ENCODE results near the gene PTPRN2.

PTPRN2 gene

DNA sequence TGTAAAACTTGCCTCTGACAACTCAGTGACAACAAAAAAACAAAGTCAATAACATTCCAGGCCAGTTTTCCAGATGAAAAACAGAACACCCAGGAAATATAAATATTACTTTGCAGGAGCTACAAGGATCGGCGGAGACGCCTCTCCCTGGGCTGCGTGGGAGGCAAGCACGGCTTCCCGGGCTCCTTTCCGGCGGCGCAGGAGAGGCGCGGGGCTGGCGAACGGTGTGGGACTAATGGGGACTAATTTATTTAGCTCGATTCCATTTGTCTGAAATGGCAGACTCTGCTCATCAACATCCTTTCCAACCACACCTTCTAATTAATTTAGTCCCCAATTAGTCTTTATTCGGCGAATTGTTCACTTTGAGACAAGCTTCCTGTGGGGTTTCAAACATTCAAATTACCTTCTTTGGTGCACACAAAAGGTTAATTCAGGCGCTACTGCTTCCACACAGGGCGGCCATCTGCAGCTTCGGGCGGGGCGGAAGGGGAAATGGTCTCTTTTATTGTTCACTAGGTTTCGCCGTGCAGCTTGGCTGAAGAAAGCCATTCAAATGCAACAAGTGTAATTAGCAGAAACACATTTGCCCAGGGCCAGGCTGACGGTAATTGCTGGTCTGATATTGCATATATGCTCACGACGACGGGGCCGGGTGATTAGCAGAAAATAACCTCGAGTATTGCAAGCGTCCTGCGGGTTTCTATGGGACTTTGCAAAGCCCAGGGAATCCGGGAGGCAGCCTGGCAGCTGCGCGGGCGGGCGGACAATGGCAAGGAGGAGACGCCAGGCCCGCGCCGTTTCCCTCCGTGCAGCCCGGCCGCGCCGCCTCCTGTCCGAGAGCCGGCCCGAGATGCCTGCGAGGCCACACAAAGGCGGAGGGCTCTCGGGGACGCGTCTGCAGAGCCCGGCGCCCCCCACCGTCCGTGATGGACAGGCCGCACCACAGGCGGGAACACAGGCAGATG lies 270.1 kb downstream of the PTPRN2 start:
- no peak overlapping the region for H3K4me3 ChIP-seq (ENCODE audit: low read length)
- no peak for DNase-seq (ENCODE audit: low read depth)
- TF ChIP-seq, protein P1, sequence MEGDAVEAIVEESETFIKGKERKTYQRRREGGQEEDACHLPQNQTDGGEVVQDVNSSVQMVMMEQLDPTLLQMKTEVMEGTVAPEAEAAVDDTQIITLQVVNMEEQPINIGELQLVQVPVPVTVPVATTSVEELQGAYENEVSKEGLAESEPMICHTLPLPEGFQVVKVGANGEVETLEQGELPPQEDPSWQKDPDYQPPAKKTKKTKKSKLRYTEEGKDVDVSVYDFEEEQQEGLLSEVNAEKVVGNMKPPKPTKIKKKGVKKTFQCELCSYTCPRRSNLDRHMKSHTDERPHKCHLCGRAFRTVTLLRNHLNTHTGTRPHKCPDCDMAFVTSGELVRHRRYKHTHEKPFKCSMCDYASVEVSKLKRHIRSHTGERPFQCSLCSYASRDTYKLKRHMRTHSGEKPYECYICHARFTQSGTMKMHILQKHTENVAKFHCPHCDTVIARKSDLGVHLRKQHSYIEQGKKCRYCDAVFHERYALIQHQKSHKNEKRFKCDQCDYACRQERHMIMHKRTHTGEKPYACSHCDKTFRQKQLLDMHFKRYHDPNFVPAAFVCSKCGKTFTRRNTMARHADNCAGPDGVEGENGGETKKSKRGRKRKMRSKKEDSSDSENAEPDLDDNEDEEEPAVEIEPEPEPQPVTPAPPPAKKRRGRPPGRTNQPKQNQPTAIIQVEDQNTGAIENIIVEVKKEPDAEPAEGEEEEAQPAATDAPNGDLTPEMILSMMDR (conservative IDR thresholded peaks at IDR 0.05; ENCODE audit: low read length): no peak

DNA sequence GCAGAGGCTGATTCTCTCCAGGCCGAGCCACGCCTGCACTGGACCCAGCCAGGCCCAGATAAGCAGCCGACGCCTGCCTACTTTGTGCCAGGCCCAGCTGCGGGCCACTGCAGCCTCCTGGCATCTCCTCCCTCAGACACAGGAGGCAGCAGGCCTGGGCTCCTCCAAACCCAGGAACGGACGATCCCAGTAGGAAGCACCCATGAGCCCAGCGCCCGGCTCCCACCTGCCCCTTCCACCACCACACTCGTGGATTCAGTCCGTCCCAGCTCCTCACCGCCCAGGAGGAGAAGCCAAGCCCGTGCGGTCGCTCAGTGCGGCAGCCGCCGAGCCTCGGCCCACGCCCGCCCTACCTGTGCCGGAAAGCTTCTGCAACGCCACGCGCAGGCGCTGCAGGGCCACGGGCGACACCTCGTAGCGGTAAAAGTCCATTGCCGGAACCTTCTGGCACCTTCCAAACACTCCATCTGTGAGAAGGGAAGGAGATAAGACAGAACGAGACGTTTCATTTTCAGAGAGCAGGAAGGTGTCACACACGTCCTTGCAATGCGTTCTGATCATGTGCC lies 271.1 kb downstream of the PTPRN2 start:
- TF ChIP-seq, protein P1 (conservative IDR thresholded peaks at IDR 0.05; ENCODE audit: low read length): no peak
- no peak for DNase-seq (ENCODE audit: low read depth)
- no peak overlapping the region for H3K4me3 ChIP-seq (ENCODE audit: low read length)

DNA sequence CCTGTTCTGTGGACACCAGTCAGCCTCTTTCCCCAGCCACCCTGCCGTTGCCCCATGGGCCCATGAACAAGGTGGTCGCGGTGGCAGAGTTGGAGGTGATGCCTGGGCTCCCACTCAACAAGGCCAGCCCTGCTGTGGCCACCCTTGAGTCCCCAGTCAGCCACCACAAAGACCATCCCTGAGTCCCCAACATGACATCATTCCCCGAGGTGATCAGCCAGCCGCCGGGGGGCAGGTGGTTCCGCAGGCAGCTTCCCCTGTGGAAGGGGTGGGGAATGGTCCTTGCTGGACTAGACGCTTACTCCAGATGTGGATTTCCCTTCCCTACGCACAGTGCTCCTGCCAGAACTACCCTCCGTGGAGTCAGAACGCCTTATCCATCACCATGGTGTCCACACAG lies 271.7 kb downstream of the PTPRN2 start:
- TF ChIP-seq, protein P1 (conservative IDR thresholded peaks at IDR 0.05; ENCODE audit: low read length): no peak
- H3K4me3 ChIP-seq (ENCODE audit: low read length): no peak overlapping the region
- no peak for DNase-seq (ENCODE audit: low read depth)

DNA sequence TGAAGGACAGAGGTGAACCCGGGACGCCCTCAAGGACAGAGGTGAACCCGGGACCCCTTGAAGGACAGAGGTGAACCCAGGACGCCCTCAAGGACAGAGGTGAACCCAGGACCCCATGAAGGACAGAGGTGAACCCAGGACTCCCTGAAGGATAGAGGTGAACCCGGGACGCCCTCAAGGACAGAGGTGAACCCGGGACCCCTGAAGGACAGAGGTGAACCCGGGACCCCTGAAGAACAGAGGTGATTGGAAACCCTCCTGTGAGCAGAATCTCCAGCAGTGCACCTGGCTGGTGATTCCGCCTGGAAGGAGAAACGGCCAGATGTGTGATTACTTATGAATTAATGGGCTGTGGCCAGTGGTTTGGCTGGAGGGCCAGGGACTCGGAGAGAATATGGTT lies 272.3 kb downstream of the PTPRN2 start:
- DNase-seq (ENCODE audit: low read depth): no peak
- no peak overlapping the region for H3K4me3 ChIP-seq (ENCODE audit: low read length)
- TF ChIP-seq, protein P1 (conservative IDR thresholded peaks at IDR 0.05; ENCODE audit: low read length): no peak

DNA sequence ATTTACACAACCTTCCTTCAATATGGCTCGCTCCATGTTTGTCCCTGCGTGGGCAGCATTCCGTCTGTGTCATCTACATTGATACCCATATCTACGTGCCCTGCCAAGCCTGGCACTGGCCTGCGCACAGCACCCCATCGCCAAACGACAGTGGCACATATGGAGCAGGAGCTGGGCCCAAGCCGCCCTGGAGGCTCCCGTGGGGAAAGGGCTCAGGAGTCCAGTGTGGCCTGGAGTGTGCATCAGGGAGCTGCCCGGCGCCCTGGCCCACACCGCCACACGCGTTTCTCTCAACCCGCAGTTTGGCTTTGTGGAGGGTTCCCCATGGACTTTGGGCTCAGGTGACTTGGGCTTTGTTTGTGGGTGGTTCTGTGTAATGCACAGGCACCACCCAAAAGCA lies 273.2 kb downstream of the PTPRN2 start:
- TF ChIP-seq, protein P1 (conservative IDR thresholded peaks at IDR 0.05; ENCODE audit: low read length): no peak
- no peak for DNase-seq (ENCODE audit: low read depth)
- H3K4me3 ChIP-seq (ENCODE audit: low read length): no peak overlapping the region

DNA sequence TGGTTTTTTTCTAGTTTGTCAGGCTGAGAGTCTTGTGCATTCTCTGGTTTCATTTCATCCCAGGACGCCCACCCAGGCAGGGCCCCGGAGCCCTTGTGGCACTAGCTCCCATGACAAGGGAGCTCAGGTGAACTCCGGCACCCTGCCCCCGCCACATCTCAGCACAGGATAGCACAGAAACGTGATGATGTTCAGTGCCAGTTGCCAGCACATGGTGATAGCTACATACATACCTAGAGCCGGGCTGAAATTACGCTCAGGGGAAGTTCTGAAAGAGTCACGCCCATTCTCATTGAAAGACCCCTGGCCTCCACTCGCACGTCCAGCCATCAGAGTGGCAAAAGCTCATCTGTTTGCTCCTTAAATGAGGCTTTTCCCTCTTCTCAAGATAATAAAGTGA lies 273.7 kb downstream of the PTPRN2 start:
- H3K4me3 ChIP-seq (ENCODE audit: low read length): no peak overlapping the region
- TF ChIP-seq, protein P1 (conservative IDR thresholded peaks at IDR 0.05; ENCODE audit: low read length): no peak
- DNase-seq (ENCODE audit: low read depth): no peak

DNA sequence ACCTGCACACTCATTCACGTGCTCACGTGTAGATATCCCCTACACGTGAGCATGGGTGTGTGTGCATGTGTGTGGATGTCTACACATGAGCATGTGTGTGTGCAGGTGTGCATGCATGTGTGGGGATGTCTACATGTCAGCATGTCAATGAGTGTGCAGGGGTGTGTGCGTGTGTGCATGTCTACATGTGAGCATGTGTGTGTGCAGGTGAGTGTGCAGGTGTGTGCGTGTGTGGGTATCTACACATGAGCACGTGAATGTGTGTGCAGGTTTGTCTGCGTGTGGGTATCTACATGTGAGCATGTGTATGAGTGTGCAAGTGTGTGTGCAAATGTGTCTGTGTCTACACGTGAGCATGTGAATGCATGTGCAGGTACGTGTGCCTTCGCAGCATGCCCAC lies 274.8 kb downstream of the PTPRN2 start:
- H3K4me3 ChIP-seq (ENCODE audit: low read length): no peak overlapping the region
- TF ChIP-seq, protein P1 (conservative IDR thresholded peaks at IDR 0.05; ENCODE audit: low read length): no peak
- DNase-seq (ENCODE audit: low read depth): no peak

Data from AG10803 (cell line).